SU-DHL-6 (cell line): Measurements from ENCODE around the gene MT1E.

Experiments used
- H2AFZ ChIP-seq: fragments of 200-600 bp; sonication (generic); 2 replicates; pipeline ENCODE4 v1.6.1; 2014; ENCODE audit warnings: low read depth, mild to moderate bottlenecking, moderate library complexity, mixed read lengths, antibody characterized with exemption, low read length; ENCODE audit not compliant: severe bottlenecking
- H3F3A ChIP-seq: fragments of 200-600 bp; shearing (Covaris generic); 2 replicates; pipeline ENCODE4 v1.6.0; 2016; ENCODE audit warnings: antibody characterized with exemption, mild to moderate bottlenecking; ENCODE audit not compliant: insufficient read depth
- H3K27ac ChIP-seq: fragments of 200-600 bp; sonication (generic); 2 replicates; pipeline ENCODE4 v1.5.1; 2016; ENCODE audit warnings: low read depth, mild to moderate bottlenecking, low read length, moderate library complexity, mixed read lengths
- H3K27me3 ChIP-seq: fragments of 200-600 bp; sonication (generic), shearing (Covaris generic); 2 replicates; pipeline ENCODE4 v1.6.0; 2014; ENCODE audit warnings: mild to moderate bottlenecking, low read length
- H3K36me3 ChIP-seq: fragments of 200-600 bp; sonication (generic); 2 replicates; pipeline ENCODE4 v1.6.1; 2014; ENCODE audit warnings: mild to moderate bottlenecking, low read length, mixed read lengths
- H3K4me2 ChIP-seq: fragments of 300-600, 200-600 bp; shearing (Covaris generic), sonication (generic); 2 replicates; pipeline ENCODE4 v1.6.0; 2014; ENCODE audit warnings: low read length, low read depth, mild to moderate bottlenecking; ENCODE audit not compliant: poor library complexity, severe bottlenecking
- H3K4me3 ChIP-seq: fragments of 200-600 bp; sonication (generic); 2 replicates; pipeline ENCODE4 v1.5.1; 2014; ENCODE audit warnings: antibody characterized with exemption, low read length, mild to moderate bottlenecking, mixed read lengths; ENCODE audit not compliant: insufficient read depth, poor library complexity, severe bottlenecking
- H3K79me2 ChIP-seq: fragments of 200-600 bp; sonication (generic); 2 replicates; pipeline ENCODE4 v1.6.1; 2014; ENCODE audit warnings: mild to moderate bottlenecking, low read length, moderate library complexity; ENCODE audit not compliant: insufficient read depth
- H3K9ac ChIP-seq: fragments of 200-600 bp; sonication (generic); 2 replicates; pipeline ENCODE4 v1.7.0; 2014; ENCODE audit warnings: mild to moderate bottlenecking, low read length
- H3K9me2 ChIP-seq: fragments of 200-600 bp; sonication (generic); replicated peaks from 2 replicates; pipeline ENCODE4 v1.6.1; 2014; ENCODE audit warnings: low read length; ENCODE audit not compliant: insufficient read depth
- H3K9me3 ChIP-seq: fragments of 200-600 bp; sonication (generic); 2 replicates; pipeline ENCODE4 v1.6.1; 2014; ENCODE audit warnings: low read length, mixed read lengths; ENCODE audit not compliant: insufficient read depth
- H4K20me1 ChIP-seq: fragments of 200-600 bp; sonication (generic); 2 replicates; pipeline ENCODE4 v1.6.1; 2014; ENCODE audit warnings: low read depth, mild to moderate bottlenecking, antibody characterized with exemption, low read length, moderate library complexity, mixed read lengths
- CTCF ChIP-seq: fragments of 200-600 bp; sonication (generic); IDR thresholded peaks from one replicate; pipeline ENCODE4 v1.5.1; 2017; ENCODE audit warnings: antibody characterized with exemption, mild to moderate bottlenecking, low read length, moderate library complexity; ENCODE audit not compliant: insufficient read depth, poor library complexity, severe bottlenecking
- EZH2phosphoT487 ChIP-seq: fragments of 200-600 bp; sonication (generic), shearing (Covaris generic); conservative IDR thresholded peaks from 2 replicates; pipeline ENCODE4 v1.6.1; 2018; ENCODE audit warnings: mild to moderate bottlenecking, antibody characterized with exemption, low read length, moderate library complexity, mixed read lengths

The MT1E gene

GRCh38 chr16:56639045-56639444 lies 13.5 kb downstream of the MT1E start:
- Histone ChIP-seq H2AFZ (no peak overlapping the region), H3K9me2 (no peaks in the 10 kb centered on the region), H3F3A (no peaks in the 10 kb centered on the region), H3K9ac (no peak overlapping the region), H3K4me3 (no peak overlapping the region), H3K36me3 (no peaks in the 10 kb centered on the region), H4K20me1 (no peaks in the 10 kb centered on the region), H3K4me2 (no peak overlapping the region), H3K27ac (no peak overlapping the region), H3K9me3 (no peaks in the 10 kb centered on the region), H3K79me2 (no peaks in the 10 kb centered on the region), H3K27me3 (no peaks in the 10 kb centered on the region)
- TF ChIP-seq CTCF: no peak
- no peak for TF ChIP-seq EZH2phosphoT487

GRCh38 chr16:56640076-56640475 lies 14.5 kb downstream of the MT1E start:
- Histone ChIP-seq H3K4me2 (no peak overlapping the region), H3K27ac (no peak overlapping the region), H3K36me3 (no peaks in the 10 kb centered on the region), H2AFZ (no peak overlapping the region), H3K27me3 (no peaks in the 10 kb centered on the region), H4K20me1 (no peaks in the 10 kb centered on the region), H3K9me3 (no peaks in the 10 kb centered on the region), H3K9me2 (no peaks in the 10 kb centered on the region), H3K4me3 (no peak overlapping the region), H3K9ac (no peak overlapping the region), H3F3A (no peaks in the 10 kb centered on the region), H3K79me2 (no peaks in the 10 kb centered on the region)
- TF ChIP-seq CTCF (no peak), EZH2phosphoT487 (no peak)

- no peaks in the 10 kb centered on the region for H3K27me3 ChIP-seq
- H3F3A ChIP-seq: no peaks in the 10 kb centered on the region
These were observed 15.6 kb downstream of the MT1E start for GRCh38 chr16:56641166-56641565.

More at GRCh38 chr16:56641166-56641565, 15.6 kb downstream of the MT1E start:
- Histone ChIP-seq H2AFZ (no peak overlapping the region), H3K4me3 (no peak overlapping the region), H3K9me2 (no peaks in the 10 kb centered on the region), H4K20me1 (no peaks in the 10 kb centered on the region), H3K36me3 (no peaks in the 10 kb centered on the region), H3K79me2 (no peaks in the 10 kb centered on the region), H3K27ac (no peak overlapping the region), H3K4me2 (no peak overlapping the region), H3K9ac (no peak overlapping the region), H3K9me3 (no peaks in the 10 kb centered on the region)
- no peak for TF ChIP-seq CTCF
- no peak for TF ChIP-seq EZH2phosphoT487
